Measurements from ENCODE around the gene KRTAP21-2. TPM values are rescaled to one million over a fixed set of nuclear protein-coding genes. Genes with fewer than 3 reads are reported as not detected.

KRTAP21-2 gene
- not detected in 2 replicates for total RNA-seq

GRCh38 chr21:30747159-30747558, at the start of gene KRTAP21-2:
KRTAP21-2 (minus strand) TSS chr21:30747259; CDS start chr21:30747202, 57 bp downstream.

GRCh38 chr21:30755328-30755727, 8.3 kb upstream of the KRTAP21-2 start, which contains the start of gene KRTAP21-1:
KRTAP21-1 (minus strand) TSS chr21:30755428; CDS start chr21:30755378, 50 bp downstream.

GRCh38 chr21:30718239-30718909, 28.7 kb downstream of the KRTAP21-2 start, which contains the start of gene KRTAP21-3:
KRTAP21-3 (minus strand) TSS chr21:30718777; CDS start chr21:30718759, 18 bp downstream.

Other genes starting within 250 kb of the KRTAP21-2 start
- not detected in 2 replicates for gene KRTAP19-5, start 245.1 kb downstream of the KRTAP21-2 start, total RNA-seq
- gene KRTAP19-6, start 205.4 kb downstream of the KRTAP21-2 start, total RNA-seq = not detected in 2 replicates
- not detected in 2 replicates for gene KRTAP19-7, start 185.9 kb downstream of the KRTAP21-2 start, total RNA-seq
- gene KRTAP22-2, start 156.9 kb downstream of the KRTAP21-2 start, total RNA-seq = not detected in 2 replicates
- not detected in 2 replicates for gene KRTAP6-3, start 154.8 kb downstream of the KRTAP21-2 start, total RNA-seq
- gene KRTAP6-2, start 148.4 kb downstream of the KRTAP21-2 start, total RNA-seq = not detected in 2 replicates
- gene KRTAP22-1, start 146.2 kb downstream of the KRTAP21-2 start, total RNA-seq = not detected in 2 replicates
- gene KRTAP6-1, start 133.3 kb downstream of the KRTAP21-2 start, total RNA-seq = not detected in 2 replicates
- gene KRTAP20-1, start 130.8 kb downstream of the KRTAP21-2 start, total RNA-seq = not detected in 2 replicates
- gene KRTAP20-4, start 126.6 kb downstream of the KRTAP21-2 start, total RNA-seq = not detected in 2 replicates
- gene KRTAP20-2, start 112.1 kb downstream of the KRTAP21-2 start, total RNA-seq = not detected in 2 replicates
- not detected in 2 replicates for gene KRTAP20-3, start 104.4 kb downstream of the KRTAP21-2 start, total RNA-seq
- gene KRTAP21-3, start 28.5 kb downstream of the KRTAP21-2 start, total RNA-seq = not detected in 2 replicates
- not detected in 2 replicates for gene KRTAP21-1, start 8.2 kb upstream of the KRTAP21-2 start, total RNA-seq
- gene KRTAP8-1, start 66.0 kb upstream of the KRTAP21-2 start, total RNA-seq = not detected in 2 replicates
- gene KRTAP7-1, start 82.5 kb upstream of the KRTAP21-2 start, total RNA-seq = not detected in 2 replicates
- not detected in 2 replicates for gene KRTAP11-1, start 134.3 kb upstream of the KRTAP21-2 start, total RNA-seq